HG02798 (cell line): ENCODE results near the gene HES7.
A peak's percentile ranks its signal among the peaks of the same experiment; 100 is the strongest.
"Not testable (repeated sequence)": the region's sequence is repeated elsewhere in the genome, so short reads cannot be mapped to it uniquely, and the experiment has no call there.

Experiments used
- ATAC-seq: cut with Tn5 transposase; IDR thresholded peaks from one replicate; pipeline ENCODE4 v1.9.1; 2021; ENCODE audit warnings: mild to moderate bottlenecking; ENCODE audit not compliant: unreplicated experiment, poor library complexity

The HES7 gene

DNA sequence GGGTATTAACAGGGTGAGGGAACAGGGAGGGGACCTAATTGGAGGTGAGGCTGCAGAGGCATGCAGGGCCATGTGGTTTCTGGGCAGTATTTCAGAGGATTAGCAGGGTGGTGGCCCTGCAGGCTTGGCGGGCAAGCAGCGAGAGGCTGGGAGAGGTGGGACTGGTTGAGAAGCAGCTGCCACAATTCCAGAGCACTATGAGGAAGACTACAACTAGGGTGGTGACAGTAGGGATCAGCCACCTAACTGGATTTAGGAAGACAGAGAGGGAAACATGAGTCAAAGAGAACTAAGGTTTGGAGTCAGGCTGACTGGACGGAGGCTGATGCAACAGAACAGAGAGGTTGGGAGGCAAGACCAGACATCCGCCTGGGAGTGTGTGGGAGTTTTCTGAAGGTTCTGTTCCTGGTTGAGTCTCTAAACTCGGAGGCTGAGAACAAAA, 17.9 kb downstream of the HES7 start:
- no peak for ATAC-seq

DNA sequence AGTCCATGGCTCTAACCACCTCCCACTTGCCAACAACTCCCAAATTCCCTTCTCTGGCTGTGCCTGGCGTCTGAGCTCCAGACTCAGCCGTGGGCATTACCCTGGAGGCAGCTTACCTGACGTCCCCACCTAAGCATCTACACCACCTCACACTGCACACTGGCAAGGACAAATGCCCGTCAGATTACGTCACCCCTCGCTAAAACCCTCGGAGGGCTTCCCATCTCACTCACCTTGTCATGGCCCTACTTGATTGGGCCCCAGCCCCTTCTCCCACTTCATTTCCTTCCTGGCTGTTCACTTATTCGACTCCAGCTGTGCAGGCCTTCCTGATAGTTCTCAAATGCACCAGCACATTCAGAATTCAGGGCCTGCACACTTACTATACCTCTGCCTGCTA, 19.0 kb downstream of the HES7 start:
- no peak for ATAC-seq

DNA sequence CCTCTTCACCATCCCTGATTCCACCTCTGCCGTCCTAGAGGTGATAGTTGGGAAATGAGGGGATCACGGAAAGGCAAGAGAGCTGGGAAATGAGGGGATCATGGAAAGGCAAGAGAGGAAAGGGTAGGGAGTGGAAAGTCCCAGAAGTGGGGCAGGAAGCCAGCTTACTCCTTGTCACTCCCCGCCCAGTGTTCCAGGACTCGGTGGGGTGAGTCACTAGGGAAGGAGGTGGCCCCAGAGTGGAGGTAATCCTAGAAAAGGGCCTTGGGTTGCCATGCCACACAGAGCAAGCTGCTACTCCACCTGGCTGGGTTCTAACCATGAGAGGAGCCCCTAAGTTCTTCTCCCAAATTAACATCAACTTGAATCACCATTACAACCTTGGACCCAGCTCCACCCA, 20.4 kb downstream of the HES7 start:
- ATAC-seq = no peak

DNA sequence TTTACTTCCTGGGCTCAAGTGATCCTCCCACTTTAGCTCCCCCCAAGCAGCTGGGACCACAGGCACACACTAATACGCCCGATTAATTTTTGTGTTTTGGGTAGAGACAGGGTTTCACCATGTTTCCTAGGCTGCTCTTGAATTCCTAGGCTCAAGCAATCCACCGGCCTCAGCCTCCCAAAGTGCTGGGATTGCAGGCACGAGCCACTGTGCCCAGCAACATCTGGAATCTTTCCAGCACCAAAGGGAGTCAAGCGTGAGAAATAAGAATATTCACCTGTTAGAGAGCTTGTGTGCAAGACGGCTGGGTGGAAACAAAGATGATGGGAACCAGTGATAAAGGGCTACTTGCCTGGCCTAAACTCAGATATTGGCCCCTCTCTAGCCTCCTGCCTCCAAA, 22.2 kb downstream of the HES7 start:
- no peak for ATAC-seq

DNA sequence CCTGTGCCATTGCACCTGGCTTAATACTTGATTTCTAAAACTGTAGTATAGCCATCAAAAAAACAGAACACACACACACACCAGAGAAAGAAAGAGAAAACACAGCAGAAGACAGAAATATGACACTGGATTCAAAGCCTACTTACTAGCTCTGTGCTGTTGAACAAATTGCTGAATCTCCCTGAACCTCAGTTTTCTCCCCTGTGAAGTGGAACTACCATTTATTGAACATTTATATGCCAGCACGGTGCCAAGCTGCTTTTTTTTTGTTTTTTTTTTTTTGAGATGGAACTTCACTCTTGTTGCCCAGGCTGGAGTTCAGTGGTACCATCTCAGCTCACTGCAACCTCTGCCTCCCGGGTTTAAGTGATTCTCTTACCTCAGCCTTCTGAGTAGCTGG, 23.1 kb downstream of the HES7 start:
- ATAC-seq = no peak

DNA sequence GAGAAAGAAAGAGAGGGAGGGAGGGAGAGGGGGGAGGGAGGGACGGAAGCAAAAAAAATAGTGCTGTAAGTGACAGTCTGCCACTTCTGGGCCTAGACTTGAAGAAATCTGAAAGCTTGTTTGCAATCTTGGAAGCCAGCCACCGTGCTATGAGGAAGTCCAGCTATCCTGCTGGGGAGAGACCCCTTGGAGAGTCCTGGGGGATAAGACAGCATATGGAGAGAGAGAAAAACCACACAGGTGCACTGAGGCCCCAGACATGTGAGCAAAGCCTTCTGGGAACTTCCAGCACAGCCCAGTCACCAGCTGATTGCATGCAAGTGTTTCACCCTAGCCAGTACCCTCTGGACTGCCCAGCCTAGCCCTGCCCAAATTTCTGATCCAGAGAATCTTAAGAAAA, 23.8 kb downstream of the HES7 start:
- ATAC-seq = no peak

DNA sequence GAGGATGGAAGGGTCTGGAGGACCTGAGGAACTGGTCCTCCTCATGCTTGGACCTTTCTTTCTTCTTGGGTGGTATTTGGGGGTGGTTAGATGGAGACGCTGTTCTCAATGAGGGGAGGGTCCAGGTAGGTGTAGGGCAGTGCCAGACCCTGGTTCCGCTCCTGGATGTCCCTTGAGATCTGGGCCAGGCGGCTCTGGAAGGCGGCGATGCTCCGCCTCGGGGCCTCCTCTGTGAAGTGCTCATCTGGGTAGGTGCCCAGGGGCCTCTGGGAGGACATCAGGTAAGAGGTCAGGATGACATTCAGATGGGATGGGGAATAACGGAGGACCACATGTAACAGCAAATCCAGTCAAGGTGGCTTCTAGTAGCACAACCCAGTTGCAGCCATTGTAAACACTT, 27.4 kb downstream of the HES7 start:
- ATAC-seq = no peak

DNA sequence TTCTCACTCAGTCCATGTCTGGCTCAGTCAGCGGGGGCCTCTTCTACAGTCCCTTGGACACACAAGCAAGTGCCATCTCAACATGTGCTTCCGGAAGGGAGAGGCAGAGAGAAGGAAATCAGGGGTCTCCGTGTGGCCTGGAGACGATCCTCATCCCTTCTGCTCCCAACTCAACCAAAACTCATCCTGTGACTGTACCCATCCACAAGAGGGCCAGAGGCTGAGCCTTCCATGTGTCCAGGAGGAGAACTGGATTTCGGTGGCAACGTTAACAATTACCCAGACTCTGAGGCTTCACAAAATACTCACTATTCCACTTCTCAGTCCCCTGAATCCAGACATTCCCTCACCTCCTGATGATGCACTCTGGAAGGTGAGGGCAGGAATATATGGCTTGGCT, 28.5 kb downstream of the HES7 start:
- no peak for ATAC-seq

DNA sequence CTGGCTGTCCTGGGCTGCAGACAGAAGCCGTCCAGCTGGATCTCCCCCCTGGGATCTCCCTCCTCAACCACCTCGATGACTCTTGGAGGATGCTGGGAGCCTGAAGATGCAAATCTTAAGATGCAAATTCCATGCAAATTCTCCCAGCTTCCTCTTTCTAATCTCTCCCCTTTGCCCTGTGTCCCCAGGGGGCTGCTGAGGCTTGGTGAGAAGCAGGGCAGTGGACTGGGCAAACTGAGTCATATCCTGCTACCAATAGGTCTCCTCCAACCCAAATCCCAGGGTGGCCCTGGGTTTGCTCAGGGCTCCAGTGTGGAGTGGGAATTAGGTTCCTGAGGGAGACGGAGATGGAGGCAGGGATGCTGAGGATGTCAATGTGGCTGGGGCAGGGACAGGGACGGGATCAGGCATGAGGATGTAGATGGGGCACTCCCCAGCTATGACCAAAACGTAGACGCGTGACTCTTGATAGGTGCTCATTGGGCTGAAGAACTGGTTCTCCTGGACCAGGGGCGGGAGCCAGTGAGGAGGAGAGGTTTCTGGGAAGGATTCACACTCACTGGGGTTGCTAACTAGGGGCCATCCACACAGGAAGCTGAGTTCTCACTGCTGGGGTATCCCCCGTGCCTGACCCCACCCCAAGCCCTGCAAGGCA, 32.7 kb downstream of the HES7 start:
- no peak for ATAC-seq

DNA sequence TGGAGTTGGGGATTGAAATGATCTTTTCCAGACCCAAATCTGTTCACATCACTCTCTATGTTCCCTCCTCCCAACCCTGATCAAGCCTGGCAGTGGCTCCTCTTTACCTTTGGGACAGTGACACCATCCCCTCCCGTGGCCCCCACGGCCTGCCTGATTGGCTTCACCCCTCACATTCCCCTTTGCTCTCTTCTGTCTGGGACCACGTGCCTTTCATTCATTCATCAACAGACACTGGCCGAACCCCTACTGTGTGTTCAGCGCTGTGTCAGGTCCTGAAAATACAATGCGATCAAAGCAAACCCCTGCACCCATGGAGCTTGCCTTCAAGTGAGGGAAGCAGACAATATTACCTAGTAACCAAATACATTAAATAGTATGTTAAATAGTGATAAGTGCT, 34.2 kb downstream of the HES7 start:
- ATAC-seq = no peak

DNA sequence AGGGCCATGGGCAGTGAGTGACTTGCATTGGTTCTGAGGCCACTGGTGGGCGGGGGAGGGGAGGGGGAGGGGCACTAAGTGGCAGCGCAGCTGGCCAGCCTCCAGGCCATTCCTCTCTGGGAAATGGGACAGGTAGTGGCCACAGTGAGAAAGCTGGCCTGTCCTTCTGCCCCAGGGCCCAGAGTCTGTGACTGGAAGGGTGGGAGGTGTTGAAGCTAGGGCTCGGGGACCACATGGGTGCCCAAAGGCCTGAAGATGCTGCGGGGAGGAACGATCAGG, 36.0 kb downstream of the HES7 start:
- ATAC-seq = no peak

DNA sequence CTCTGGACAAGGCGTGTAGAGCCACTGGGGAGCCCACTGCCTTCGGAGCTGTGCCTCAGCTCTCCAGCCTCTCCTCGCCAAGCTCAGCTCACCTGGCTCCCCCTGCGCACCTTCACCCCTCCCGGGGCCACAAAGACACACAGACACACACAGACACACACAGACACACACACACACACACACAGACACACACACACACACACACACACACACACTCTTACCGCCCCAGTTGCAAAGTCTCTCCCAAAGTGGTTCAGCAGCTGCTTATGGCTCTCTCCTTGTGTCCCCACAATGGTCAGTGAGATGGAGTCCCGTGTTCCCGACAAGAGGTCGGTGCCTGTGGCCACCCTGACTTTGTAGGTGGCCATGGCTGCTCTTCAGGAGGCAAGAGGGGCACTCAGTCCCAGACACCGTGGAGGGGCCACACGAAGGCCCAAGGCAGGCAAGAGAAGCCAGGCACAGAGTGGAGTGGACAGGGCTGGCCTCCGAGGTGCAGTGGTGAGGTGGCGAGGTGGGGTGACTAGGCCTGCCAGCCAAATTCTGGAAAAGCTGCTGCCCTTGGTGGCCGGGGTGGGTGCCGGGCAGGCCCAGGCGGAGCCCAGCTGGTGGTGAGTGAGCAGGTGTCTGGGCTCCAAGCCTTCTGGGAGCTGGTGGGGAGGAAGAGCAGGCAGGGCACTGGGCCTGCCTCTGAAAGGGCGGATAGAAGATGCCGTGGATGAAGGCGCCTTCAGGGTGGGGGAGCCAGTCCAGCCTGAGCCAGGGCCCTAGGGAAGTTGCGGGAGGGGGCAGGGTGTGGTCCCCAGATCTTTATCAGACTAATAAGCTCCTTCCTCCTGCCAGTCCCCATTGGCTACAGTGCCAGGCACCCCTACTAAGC, 36.6 kb downstream of the HES7 start, which contains the start of gene ALOX12B:
Gene ALOX12B (minus strand): TSS at position 642 of the 877 bp plus-strand sequence. CDS start 274 bp downstream, at position 368.
- no peak for ATAC-seq

DNA sequence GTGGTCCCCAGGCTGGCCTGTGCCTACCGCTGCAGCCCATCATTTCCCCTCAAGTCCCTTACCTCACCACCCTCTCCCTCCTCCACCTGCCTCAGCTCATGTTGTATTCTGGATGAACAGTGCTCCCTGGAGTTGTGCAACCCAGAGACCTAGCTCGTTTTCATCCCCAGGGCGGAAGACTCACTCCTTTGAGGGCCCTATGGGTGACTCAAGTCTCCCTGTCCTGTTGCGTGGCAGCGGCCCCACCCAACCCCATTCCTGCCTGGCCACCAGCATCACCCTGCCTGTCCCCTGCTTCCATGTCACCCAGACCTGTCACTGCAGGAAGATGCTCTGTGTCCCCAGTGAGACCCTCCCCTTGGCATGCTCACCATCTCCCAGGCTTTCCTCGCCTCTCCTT, 39.7 kb downstream of the HES7 start:
- ATAC-seq = no peak

DNA sequence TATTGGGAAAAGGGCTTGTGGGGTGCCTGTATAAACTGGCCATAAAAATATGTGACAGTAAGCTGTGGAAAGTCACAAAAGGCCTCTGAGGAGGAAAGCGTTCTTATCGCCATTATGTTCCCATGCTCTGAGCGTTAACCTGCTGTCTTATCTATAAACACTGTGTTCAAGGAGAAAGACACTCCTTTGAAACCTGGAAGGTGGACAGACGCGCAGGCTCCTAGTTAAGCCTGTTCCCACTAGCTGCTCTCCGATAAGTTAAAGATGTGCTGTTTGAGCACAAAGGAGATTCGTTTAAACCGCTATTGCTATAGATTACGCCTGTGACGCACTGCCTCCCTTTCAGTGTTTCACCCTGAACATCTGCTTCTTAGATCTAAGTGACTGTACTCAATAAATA, 41.6 kb downstream of the HES7 start:
- no peak for ATAC-seq

DNA sequence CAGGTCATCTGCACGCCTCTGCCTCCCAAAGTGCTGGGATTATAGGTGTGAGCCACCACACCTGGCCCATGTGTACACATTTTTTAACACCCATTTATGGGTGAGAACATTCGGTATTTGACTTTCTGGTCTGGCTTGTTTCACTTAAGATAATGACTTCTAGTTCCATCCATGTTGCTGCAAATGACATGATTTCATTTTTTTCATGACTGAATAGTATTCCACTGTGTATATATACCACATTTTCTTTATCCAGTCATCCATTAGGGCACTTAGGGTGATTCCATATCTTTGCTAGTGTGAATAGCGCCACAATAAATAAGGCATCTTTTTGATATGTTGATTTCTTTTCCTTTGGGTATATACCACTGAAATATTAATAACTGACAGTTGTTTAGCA, 42.0 kb downstream of the HES7 start:
- no peak for ATAC-seq

DNA sequence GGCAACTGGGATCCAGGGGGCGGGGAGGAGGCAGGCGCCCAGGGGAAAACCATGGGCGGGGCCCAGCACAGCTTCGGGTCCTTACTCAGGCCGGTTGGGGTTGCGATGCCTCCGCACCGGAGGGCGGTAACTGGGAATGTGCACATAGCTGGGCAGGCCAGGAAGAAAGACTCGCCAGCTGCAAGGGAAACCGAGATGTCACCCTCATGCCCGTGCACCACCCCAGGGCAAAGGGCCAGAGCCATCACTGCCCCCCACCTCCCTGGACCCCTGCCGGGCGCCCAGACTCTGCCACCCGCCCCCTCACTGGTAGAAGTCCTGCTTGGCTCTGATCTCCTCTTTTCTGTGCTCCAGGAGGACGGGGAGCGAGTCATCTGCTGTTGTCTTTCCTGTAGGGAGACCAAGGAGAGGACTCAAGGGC, 43.1 kb downstream of the HES7 start:
- ATAC-seq = no peak

DNA sequence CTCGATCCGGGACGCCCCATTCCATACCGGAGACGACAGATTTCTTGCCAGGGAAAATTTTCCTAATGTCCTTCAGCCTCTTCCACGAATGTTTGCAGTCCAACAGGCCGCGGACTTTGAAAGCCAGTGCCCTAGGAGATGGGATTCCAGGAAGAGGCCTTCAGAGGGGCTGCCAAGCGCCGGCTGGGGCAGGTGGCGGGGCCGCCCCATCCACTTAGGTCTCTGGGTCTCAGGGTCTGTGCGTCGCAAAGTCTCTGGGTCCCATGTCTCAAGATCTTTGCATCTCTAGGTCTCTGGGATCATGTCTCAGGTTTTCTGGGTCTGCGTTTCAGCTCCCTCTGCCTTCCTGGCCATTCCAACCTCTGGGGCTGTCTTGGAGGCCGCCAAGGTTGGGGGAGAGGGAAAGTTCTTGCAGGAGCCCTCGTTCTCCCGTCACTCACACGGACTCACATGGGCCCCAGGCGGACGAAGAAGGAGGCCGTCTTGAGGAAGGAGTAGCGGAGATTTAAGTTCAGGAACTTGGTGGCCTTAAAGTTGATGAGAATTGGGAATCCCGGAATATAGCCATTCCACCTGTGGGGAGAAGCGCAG, 43.6 kb downstream of the HES7 start:
- ATAC-seq = no peak

DNA sequence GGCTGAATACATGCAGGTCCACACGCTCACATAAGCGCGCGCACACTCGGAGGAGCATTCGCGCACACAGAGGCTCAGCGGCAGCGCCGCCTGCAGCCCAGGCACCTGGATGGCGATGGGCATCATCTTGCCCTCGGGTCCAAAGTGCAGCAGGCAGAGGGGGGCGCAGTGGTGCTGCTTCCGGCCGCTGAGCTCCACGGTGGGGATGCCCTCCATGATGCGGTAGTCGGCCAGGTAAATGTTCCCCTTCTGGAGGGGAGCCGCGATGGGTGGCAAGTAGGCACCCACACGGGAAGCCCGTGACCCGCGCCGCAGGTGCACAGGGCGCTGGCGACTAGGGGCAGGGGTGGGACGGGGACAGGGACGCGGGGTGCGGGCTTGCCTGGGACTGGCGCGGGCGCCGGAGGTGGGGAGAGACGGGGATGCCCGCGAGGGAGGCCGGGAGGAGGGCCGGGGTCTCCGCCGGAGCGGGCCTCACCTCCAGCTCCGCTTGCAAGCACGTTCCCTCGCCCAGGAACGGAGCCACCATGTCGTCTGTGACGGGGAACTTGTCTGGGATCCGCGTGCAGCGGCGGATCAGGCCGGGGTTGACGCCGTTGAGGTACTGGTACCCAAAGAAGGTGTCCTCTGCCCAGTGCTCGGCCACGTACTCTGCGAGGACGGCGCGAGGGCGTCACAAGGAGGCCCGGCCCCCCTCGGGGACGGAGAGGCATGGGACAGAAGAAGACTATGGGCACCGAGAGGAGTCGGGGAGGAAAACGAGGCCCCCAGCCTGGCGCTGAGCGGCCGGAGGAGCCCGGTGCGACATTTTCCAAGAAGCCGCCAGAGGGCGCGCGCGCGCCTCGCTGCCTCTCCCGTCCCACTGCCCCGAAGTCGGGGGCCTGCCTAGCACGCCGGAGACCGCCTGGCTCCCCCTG, 44.4 kb downstream of the HES7 start:
- ATAC-seq = peak; percentile 73

DNA sequence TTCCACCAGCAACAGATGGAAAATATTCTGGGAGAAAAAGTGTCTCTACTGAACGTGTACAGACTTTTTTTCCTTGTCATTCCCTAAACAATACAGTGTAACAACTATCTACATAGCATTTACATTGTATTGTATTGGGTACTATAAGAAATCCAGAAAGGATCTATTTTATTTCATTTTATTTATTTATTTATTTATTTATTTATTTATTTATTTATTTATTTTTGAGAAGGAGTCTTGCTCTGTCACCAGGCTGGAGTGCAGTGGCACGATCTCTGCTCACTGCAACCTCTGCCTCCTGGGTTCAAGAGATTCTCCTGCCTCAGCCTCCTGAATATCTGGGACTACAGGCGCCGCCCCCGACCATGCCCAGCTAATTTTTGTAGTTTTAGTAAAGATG, 46.0 kb downstream of the HES7 start:
- not testable (repeated sequence) for ATAC-seq

DNA sequence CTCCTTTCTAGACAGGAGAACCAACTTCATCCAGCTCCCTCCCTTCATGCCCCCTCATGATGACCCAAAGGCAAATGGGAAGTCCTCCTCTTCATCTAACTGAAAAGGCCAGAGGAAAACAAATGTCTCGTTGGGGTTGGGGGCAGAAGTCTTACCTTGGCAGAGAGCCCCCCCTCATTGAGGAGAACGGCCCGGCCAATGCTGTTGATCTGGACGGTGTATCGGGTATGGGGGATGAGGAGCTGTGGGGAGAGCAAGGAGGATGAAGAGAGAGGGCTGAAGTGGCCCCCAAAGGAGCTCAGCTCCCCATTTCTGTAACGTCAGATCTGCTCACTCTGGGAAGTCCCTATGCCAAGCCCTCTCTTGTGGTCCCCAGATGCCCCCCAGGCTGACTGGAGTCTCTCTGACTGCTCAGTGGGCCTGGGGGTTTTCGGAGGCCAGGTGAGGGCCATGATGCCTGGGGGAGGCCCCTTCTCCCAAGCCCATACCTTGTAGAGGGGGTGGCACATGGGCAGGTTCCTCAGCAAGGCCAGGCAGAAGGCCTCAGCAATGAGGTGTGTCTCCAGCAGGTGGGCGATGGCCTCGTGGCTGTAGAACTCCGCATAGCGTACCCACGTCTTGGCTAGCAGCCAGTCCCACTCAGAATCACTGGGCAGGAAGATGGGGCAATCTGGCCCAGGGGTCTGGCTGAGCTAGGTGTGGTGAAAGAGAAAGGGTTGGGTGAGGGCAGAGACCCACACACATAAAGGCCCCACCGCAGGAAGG, 47.2 kb downstream of the HES7 start:
- no peak for ATAC-seq
